ENCODE results near the gene GPHN. TPM values are rescaled to one million over a fixed set of nuclear protein-coding genes. Genes with fewer than 3 reads are reported as not detected.

Gene GPHN
- total RNA-seq, 1 experiment from 2014 or later, result 11.3 TPM

DNA sequence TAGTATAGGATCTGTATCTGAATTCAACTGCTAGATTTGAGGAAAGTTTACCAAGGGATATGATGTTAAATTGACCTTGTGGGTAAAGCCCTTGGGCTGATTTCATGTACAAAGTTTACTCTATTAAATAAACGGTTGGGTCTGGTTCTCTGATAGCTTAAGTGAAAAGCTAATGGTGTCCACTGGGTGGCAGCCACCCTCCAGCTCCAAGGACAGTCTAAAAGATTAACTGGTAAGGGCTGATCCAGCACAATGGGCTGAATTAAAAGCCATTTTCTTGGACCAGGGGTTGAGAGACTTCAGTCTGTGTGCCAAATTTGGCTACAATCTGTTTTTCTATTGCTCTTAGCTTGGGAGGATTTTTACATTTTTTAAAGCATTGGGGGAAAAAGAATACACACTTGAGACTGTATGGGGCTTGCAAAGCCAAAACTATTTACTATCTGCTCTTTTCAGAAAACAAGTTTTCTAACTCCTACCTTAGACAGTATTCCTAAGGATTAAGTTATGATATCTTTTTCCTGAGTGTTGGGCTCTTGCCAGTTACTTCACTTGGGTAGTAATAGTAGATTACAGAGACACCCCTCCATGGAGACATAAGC is 116.5 kb downstream of the GPHN start:
- no peak overlapping the region for H3K4me3 Mint-ChIP-seq (ENCODE audit: unreplicated experiment)
- peaks cover 10% of the 10 kb centered on the region for H3K9me3 Mint-ChIP-seq (ENCODE audit: unreplicated experiment)
- BruUV-seq (replicated peaks), result no TSS peak
- no peaks in the 10 kb centered on the region for H3K9me3 ChIP-seq
- no peaks in the 10 kb centered on the region for H3K27me3 ChIP-seq (replicated peaks; ENCODE audit: control insufficient read depth, insufficient read depth, low read length)
- TF ChIP-seq, protein P1, sequence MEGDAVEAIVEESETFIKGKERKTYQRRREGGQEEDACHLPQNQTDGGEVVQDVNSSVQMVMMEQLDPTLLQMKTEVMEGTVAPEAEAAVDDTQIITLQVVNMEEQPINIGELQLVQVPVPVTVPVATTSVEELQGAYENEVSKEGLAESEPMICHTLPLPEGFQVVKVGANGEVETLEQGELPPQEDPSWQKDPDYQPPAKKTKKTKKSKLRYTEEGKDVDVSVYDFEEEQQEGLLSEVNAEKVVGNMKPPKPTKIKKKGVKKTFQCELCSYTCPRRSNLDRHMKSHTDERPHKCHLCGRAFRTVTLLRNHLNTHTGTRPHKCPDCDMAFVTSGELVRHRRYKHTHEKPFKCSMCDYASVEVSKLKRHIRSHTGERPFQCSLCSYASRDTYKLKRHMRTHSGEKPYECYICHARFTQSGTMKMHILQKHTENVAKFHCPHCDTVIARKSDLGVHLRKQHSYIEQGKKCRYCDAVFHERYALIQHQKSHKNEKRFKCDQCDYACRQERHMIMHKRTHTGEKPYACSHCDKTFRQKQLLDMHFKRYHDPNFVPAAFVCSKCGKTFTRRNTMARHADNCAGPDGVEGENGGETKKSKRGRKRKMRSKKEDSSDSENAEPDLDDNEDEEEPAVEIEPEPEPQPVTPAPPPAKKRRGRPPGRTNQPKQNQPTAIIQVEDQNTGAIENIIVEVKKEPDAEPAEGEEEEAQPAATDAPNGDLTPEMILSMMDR (IDR thresholded peaks at IDR 0.05; ENCODE audit: insufficient read depth in 1 of 2, low read depth in 1 of 2, low read length in 1 of 2, severe bottlenecking in 1 of 2, unreplicated experiment in 1 of 2), result peak in 1 of 2 experiments; percentile 68
- no peak overlapping the region for H3K27ac Mint-ChIP-seq (ENCODE audit: unreplicated experiment)
- ChIA-PET POLR2A (no interaction called here), CTCF (interaction anchor here (0.6 to 1.6 kb wide), 6 partner anchors 16 to 501 kb away, joined by 3 to 24 read pairs (median 6); partner anchors contain the start of gene GPHN)
- H3K4me1 Mint-ChIP-seq (ENCODE audit: low read depth, unreplicated experiment), result peaks cover 6% of the 10 kb centered on the region
- DNase-seq, result peak; percentile 55 to 61
- no peaks in the 10 kb centered on the region for H3K27me3 Mint-ChIP-seq (ENCODE audit: insufficient read depth, unreplicated experiment)
- no peaks in the 10 kb centered on the region for H3K36me3 Mint-ChIP-seq (ENCODE audit: insufficient read depth, unreplicated experiment)
- H3K4me3 ChIP-seq (ENCODE audit: low read depth, low read length), result no peak overlapping the region
- intact Hi-C loops (cut with micrococcal nuclease; ENCODE audit: unreplicated experiment), result loop anchor here (1.0 to 5.0 kb wide), 5 partner anchors 38 to 513 kb away; no protein-coding TSS in a partner anchor
- H3K36me3 ChIP-seq (ENCODE audit: control insufficient read depth, insufficient read depth, low read length), result no peaks in the 10 kb centered on the region
- no peaks in the 10 kb centered on the region for H3K4me1 ChIP-seq

DNA sequence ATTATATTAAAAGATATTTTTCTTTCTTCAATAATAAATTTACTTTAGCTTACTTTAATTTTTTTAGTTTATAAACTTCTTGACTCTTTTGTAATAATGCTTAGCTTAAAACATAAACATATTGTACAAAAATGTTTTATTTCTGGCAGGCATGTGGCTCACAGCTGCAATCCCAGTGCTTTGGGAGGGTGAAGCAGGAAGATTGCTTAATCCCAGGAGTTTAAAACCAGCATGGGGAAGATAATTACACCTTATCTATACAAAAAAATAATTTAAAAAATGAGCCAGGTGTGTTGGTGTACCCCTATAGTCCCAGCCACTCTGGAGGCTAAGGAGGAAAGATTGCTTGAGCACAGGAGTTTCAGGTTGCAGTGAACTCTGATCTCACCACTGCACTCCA is 120.7 kb downstream of the GPHN start:
- no peak for DNase-seq
- no peaks in the 10 kb centered on the region for H3K4me1 Mint-ChIP-seq (ENCODE audit: low read depth, unreplicated experiment)
- TF ChIP-seq, protein P1 (IDR thresholded peaks at IDR 0.05; ENCODE audit: insufficient read depth in 1 of 2, low read depth in 1 of 2, low read length in 1 of 2, severe bottlenecking in 1 of 2, unreplicated experiment in 1 of 2), result no peak
- no peak overlapping the region for H3K4me3 ChIP-seq (ENCODE audit: low read depth, low read length)
- no peaks in the 10 kb centered on the region for H3K9me3 Mint-ChIP-seq (ENCODE audit: unreplicated experiment)
- H3K36me3 Mint-ChIP-seq (ENCODE audit: insufficient read depth, unreplicated experiment), result no peaks in the 10 kb centered on the region
- ChIA-PET POLR2A (no interaction called here), CTCF (no interaction called here)
- no peaks in the 10 kb centered on the region for H3K36me3 ChIP-seq (ENCODE audit: control insufficient read depth, insufficient read depth, low read length)
- no peaks in the 10 kb centered on the region for H3K27me3 ChIP-seq (replicated peaks; ENCODE audit: control insufficient read depth, insufficient read depth, low read length)
- no peaks in the 10 kb centered on the region for H3K4me1 ChIP-seq
- H3K4me3 Mint-ChIP-seq (ENCODE audit: unreplicated experiment), result no peak overlapping the region
- intact Hi-C loops (cut with micrococcal nuclease; ENCODE audit: unreplicated experiment), result no loop called here
- no TSS peak for BruUV-seq (replicated peaks)
- H3K27ac Mint-ChIP-seq (ENCODE audit: unreplicated experiment), result no peak overlapping the region
- no peaks in the 10 kb centered on the region for H3K9me3 ChIP-seq
- H3K27me3 Mint-ChIP-seq (ENCODE audit: insufficient read depth, unreplicated experiment), result no peaks in the 10 kb centered on the region

DNA sequence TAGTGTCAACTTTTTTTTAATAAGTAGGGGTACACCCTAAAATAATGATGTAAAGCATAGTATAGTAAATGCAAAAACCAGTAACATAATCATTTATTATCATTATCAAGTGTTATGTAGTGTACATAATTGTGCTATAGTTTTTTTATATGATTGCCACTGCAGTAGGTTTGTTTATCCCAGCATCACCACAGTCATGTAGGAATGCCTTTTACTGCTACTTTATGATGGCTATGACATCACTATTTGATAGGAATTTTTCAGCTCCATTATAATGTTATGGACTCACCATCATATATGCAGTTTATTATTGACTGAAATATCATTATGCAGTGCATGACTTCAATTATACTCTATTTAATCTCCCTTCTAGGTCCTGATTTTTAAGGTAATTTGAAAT is 121.6 kb downstream of the GPHN start:
- H3K4me1 Mint-ChIP-seq (ENCODE audit: low read depth, unreplicated experiment), result no peaks in the 10 kb centered on the region
- H3K4me3 ChIP-seq (ENCODE audit: low read depth, low read length), result no peak overlapping the region
- H3K9me3 Mint-ChIP-seq (ENCODE audit: unreplicated experiment), result no peaks in the 10 kb centered on the region
- no peak overlapping the region for H3K27ac Mint-ChIP-seq (ENCODE audit: unreplicated experiment)
- H3K4me1 ChIP-seq, result no peaks in the 10 kb centered on the region
- no peaks in the 10 kb centered on the region for H3K27me3 ChIP-seq (replicated peaks; ENCODE audit: control insufficient read depth, insufficient read depth, low read length)
- TF ChIP-seq, protein P1 (IDR thresholded peaks at IDR 0.05; ENCODE audit: insufficient read depth in 1 of 2, low read depth in 1 of 2, low read length in 1 of 2, severe bottlenecking in 1 of 2, unreplicated experiment in 1 of 2), result no peak
- H3K36me3 Mint-ChIP-seq (ENCODE audit: insufficient read depth, unreplicated experiment), result no peaks in the 10 kb centered on the region
- CTCF ChIA-PET, result no interaction called here
- BruUV-seq (replicated peaks), result no TSS peak
- no peak for DNase-seq
- no peak overlapping the region for H3K4me3 Mint-ChIP-seq (ENCODE audit: unreplicated experiment)
- H3K9me3 ChIP-seq, result no peaks in the 10 kb centered on the region
- POLR2A ChIA-PET, result no interaction called here
- no peaks in the 10 kb centered on the region for H3K36me3 ChIP-seq (ENCODE audit: control insufficient read depth, insufficient read depth, low read length)
- no peaks in the 10 kb centered on the region for H3K27me3 Mint-ChIP-seq (ENCODE audit: insufficient read depth, unreplicated experiment)
- intact Hi-C loops (cut with micrococcal nuclease; ENCODE audit: unreplicated experiment), result no loop called here
